Naive thymus-derived CD4-positive, alpha-beta T cell (primary cell): ENCODE measurements around the gene SP4. TPM values are rescaled to one million over a fixed set of nuclear protein-coding genes. Genes with fewer than 3 reads are reported as not detected.

Experiments used
- ATAC-seq: fragments of 150-1000 bp; cut with Tn5 transposase; 2 replicates; pipeline ENCODE4 v1.10.0; 2021; ENCODE audit warnings: mild to moderate bottlenecking, moderate library complexity
- CTCF ChIA-PET: fragments of 350-600 bp; sonication (Branson Sonifier 250); formaldehyde crosslinking; loops from one replicate; lab custom pipeline; 2021; ENCODE audit warnings: antibody characterized with exemption; lab: Charles Lee
- POLR2A ChIA-PET: fragments of 350-600 bp; sonication (Branson Sonifier 250); formaldehyde crosslinking; loops from one replicate; lab custom pipeline; 2021; ENCODE audit warnings: antibody characterized with exemption, inconsistent platforms; lab: Charles Lee
- DNase-seq, 9 donors: peaks; one replicate each; pipeline versions ENCODE4 v3.0.0 to v3.0.0-alpha.2; 2020 to 2022; ENCODE audit warnings: mixed read lengths in 1 of 9
- H3K27ac ChIP-seq: one replicate; pipeline ENCODE4 v1.7.0; 2013; ENCODE audit warnings: mild to moderate bottlenecking, low read depth, low read length, moderate library complexity
- H3K27me3 ChIP-seq, 2 donors: one replicate each; pipeline ENCODE4 v1.7.0; 2013; ENCODE audit warnings: low read length in 2 of 2, mild to moderate bottlenecking in 2 of 2, moderate library complexity in 2 of 2; ENCODE audit not compliant: control insufficient read depth in 2 of 2, insufficient read depth in 2 of 2
- H3K36me3 ChIP-seq, 3 experiments: 1 replicate in 2 of 3; 2 replicates in 1 of 3; pipeline ENCODE4 v1.7.0; 2013; ENCODE audit warnings: low read length in 3 of 3, mild to moderate bottlenecking in 3 of 3, moderate library complexity in 1 of 3; ENCODE audit not compliant: insufficient read depth in 3 of 3, control insufficient read depth in 2 of 3
- H3K4me1 ChIP-seq, 2 donors: one replicate each; pipeline ENCODE4 v1.7.0; 2013; ENCODE audit warnings: low read length in 2 of 2, mild to moderate bottlenecking in 2 of 2, moderate library complexity in 1 of 2; ENCODE audit not compliant: control insufficient read depth in 2 of 2, insufficient read depth in 2 of 2
- H3K4me3 ChIP-seq: 2 replicates; pipeline ENCODE4 v1.7.0; 2013; ENCODE audit warnings: mild to moderate bottlenecking, low read length
- H3K9me3 ChIP-seq, 3 experiments: 1 replicate in 2 of 3; 2 replicates in 1 of 3; pipeline ENCODE4 v1.7.0; 2013; ENCODE audit warnings: low read length in 3 of 3; ENCODE audit not compliant: control insufficient read depth in 2 of 3
- H3K27ac Mint-ChIP-seq, 9 donors: one replicate each; pipeline ENCODE4 v1.8.0; 2020 to 2022; ENCODE audit warnings: mixed read lengths in 9 of 9, mild to moderate bottlenecking in 8 of 9, moderate library complexity in 5 of 9, inconsistent platforms in 2 of 9
- H3K27me3 Mint-ChIP-seq, 5 donors: one replicate each; pipeline ENCODE4 v1.8.0; 2021 to 2022; ENCODE audit warnings: mixed read lengths in 5 of 5, mild to moderate bottlenecking in 1 of 5
- H3K36me3 Mint-ChIP-seq, 5 donors: one replicate each; pipeline ENCODE4 v1.8.0; 2020 to 2022; ENCODE audit warnings: mixed read lengths in 5 of 5, mild to moderate bottlenecking in 3 of 5, inconsistent platforms in 1 of 5
- H3K4me1 Mint-ChIP-seq, 7 donors: one replicate each; pipeline ENCODE4 v1.8.0; 2020 to 2022; ENCODE audit warnings: mixed read lengths in 7 of 7, mild to moderate bottlenecking in 3 of 7, inconsistent platforms in 1 of 7
- H3K4me3 Mint-ChIP-seq, 10 donors: one replicate each; pipeline ENCODE4 v1.8.0; 2020 to 2022; ENCODE audit warnings: mild to moderate bottlenecking in 10 of 10, mixed read lengths in 10 of 10, moderate library complexity in 6 of 10, inconsistent platforms in 2 of 10
- H3K9me3 Mint-ChIP-seq, 11 donors: one replicate each; pipeline ENCODE4 v1.8.0; 2020 to 2022; ENCODE audit warnings: mixed read lengths in 11 of 11, mild to moderate bottlenecking in 4 of 11, inconsistent platforms in 1 of 11, moderate library complexity in 1 of 11
- intact Hi-C, 2 donors: fragments of 100-400 bp; cut with micrococcal nuclease; formaldehyde crosslinking; loops; one replicate each; pipeline ENCODE4 v1.15.1; 2023
- microRNA-seq: library from miRNA; unstranded; fragments of <30 nt; microRNA quantifications from one replicate; pipeline ENCODE4 v1.2.0, GENCODE V29; 2022; ENCODE audit warnings: borderline microRNAs expressed
- polyA plus RNA-seq, 2 donors: library from polyadenylated mRNA; unstranded; fragments of 300-500 nt; fragmentation: Illumina TruSeq; gene quantifications; one replicate each; pipeline ENCODE4 v1.2.3, GENCODE V29; 2021
- total RNA-seq, 6 experiments: library from RNA in 5 of 6; stranded (reverse) in 5 of 6; gene quantifications; 1 replicate in 5 of 6; 2 replicates in 1 of 6; pipeline ENCODE4 v1.2.3 and lab custom pipeline; 2021 to 2026

Gene SP4
- total and polyA plus RNA-seq, 7 experiments from 2014 or later, result 13.6 to 48.5 (median 43.4) TPM

DNA sequence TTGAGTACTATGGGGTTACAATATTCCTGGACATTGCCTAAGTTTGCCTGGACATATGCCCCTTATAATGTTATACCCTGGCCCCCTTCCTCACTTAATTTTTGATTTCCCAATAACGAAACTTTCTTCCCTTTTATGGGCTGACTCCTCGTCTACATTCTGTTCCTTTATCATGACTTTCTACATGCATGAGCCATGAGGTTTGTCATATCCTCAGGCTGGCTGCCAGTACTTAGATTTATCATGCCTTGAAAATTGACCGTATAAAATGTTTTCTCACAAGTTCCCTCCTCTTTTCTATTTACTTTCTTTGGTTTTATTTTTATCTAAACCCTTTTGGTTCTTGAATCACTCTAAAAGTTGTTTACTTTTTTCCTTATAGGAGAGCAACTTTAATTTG lies 119.6 kb downstream of the SP4 start:
- Histone ChIP-seq H3K27me3 (no peaks in the 10 kb centered on the region), H3K27ac (no peak overlapping the region), H3K36me3 (no peaks in the 10 kb centered on the region), H3K4me1 (no peaks in the 10 kb centered on the region), H3K9me3 (no peaks in the 10 kb centered on the region), H3K4me3 (no peak overlapping the region)
- ATAC-seq (no peak), DNase-seq (no peak)
- Mint-ChIP-seq H3K4me3 (no peak overlapping the region), H3K27ac (no peak overlapping the region), H3K4me1 (peaks cover 4 to 17% (median 6%) of the 10 kb centered on the region in 7 donors), H3K36me3 (peaks cover 0 to 20% (median 0%) of the 10 kb centered on the region in 5 donors), H3K9me3 (peaks cover 0 to 1% (median 0%) of the 10 kb centered on the region in 11 donors), H3K27me3 (peaks cover 23 to 40% (median 34%) of the 10 kb centered on the region in 5 donors)
- CTCF ChIA-PET, result no interaction called here
- intact Hi-C loops, result loop anchor here in 1 of 2 donors (10.0 kb wide), 1 partner anchor 217 kb away; no protein-coding TSS in a partner anchor
- POLR2A ChIA-PET, result no interaction called here

DNA sequence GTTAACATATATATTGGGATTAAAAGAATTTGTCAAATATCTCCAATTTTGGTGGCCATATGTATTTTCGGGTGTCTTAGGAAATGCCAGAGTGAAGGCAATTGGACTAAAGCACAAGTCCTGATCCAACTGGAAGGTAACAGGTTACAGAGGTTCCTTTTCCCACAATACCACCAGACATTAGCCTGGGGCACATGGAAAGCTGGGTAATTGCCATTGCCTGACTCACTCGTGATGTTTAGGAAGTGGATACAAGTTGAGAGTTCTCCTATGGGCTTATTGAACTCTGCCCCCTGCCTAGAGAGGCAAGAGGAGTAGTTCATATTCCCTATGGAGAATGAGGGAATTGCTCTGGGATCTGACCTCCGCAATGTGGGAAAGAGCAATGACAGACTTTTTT lies 120.6 kb downstream of the SP4 start:
- Mint-ChIP-seq H3K27me3 (peaks cover 18 to 39% (median 29%) of the 10 kb centered on the region in 5 donors), H3K27ac (no peak overlapping the region), H3K4me3 (no peak overlapping the region), H3K36me3 (peaks cover 0 to 24% (median 0%) of the 10 kb centered on the region in 5 donors), H3K9me3 (peaks cover 0 to 1% (median 0%) of the 10 kb centered on the region in 11 donors), H3K4me1 (peaks cover 4 to 16% (median 6%) of the 10 kb centered on the region in 7 donors)
- no peaks in the 10 kb centered on the region for H3K4me1 ChIP-seq
- no peak overlapping the region for H3K4me3 ChIP-seq
- DNase-seq, result no peak
- ChIA-PET POLR2A (no interaction called here), CTCF (no interaction called here)
- intact Hi-C loops, result loop anchor here in 1 of 2 donors (10.0 kb wide), 1 partner anchor 216 kb away; no protein-coding TSS in a partner anchor
- no peaks in the 10 kb centered on the region for H3K9me3 ChIP-seq
- H3K27ac ChIP-seq, result no peak overlapping the region
- H3K27me3 ChIP-seq, result no peaks in the 10 kb centered on the region
- no peaks in the 10 kb centered on the region for H3K36me3 ChIP-seq
- ATAC-seq, result no peak

DNA sequence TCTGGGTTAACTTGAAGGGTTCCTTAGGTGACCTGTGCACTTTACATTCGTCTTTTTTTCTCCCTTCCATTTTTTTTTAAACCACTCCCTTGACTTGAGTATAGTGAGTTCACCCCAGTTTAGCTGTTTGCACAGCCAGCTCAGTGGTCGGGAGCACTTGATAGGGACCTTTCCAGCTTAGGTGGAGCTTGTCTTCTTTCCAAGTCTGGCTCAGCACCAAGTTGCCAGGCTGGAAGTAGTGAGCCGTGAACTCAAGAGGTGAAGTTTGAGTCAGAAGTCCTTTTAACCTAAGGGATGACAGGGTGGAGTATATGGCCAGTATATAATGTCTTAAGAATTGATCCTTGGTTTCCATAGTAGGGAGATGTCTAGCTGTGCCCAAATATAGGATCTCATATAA lies 122.2 kb downstream of the SP4 start:
- no peak overlapping the region for H3K27ac ChIP-seq
- Mint-ChIP-seq H3K9me3 (no peaks in the 10 kb centered on the region), H3K27me3 (peaks cover 8 to 25% (median 17%) of the 10 kb centered on the region in 5 donors), H3K4me1 (peaks cover 0 to 6% (median 0%) of the 10 kb centered on the region in 7 donors), H3K27ac (no peak overlapping the region), H3K4me3 (no peak overlapping the region), H3K36me3 (peaks cover 0 to 24% (median 0%) of the 10 kb centered on the region in 5 donors)
- no peaks in the 10 kb centered on the region for H3K9me3 ChIP-seq
- no peaks in the 10 kb centered on the region for H3K27me3 ChIP-seq
- ChIA-PET CTCF (no interaction called here), POLR2A (no interaction called here)
- DNase-seq (no peak), ATAC-seq (no peak)
- intact Hi-C loops, result no loop called here
- no peak overlapping the region for H3K4me3 ChIP-seq
- H3K36me3 ChIP-seq, result no peaks in the 10 kb centered on the region
- H3K4me1 ChIP-seq, result no peaks in the 10 kb centered on the region

GRCh38 chr7:21550821-21551531 lies 123.1 kb downstream of the SP4 start:
- Mint-ChIP-seq H3K4me1 (no peaks in the 10 kb centered on the region), H3K27ac (no peak overlapping the region), H3K9me3 (no peaks in the 10 kb centered on the region), H3K4me3 (no peak overlapping the region), H3K27me3 (peaks cover 2 to 18% (median 11%) of the 10 kb centered on the region in 5 donors), H3K36me3 (peaks cover 0 to 19% (median 0%) of the 10 kb centered on the region in 5 donors)
- no peaks in the 10 kb centered on the region for H3K4me1 ChIP-seq
- intact Hi-C loops, result no loop called here
- H3K9me3 ChIP-seq, result no peaks in the 10 kb centered on the region
- DNase-seq, result no peak
- no peak overlapping the region for H3K27ac ChIP-seq
- ATAC-seq, result no peak
- POLR2A ChIA-PET, result no interaction called here
- no peaks in the 10 kb centered on the region for H3K36me3 ChIP-seq
- H3K27me3 ChIP-seq, result no peaks in the 10 kb centered on the region
- H3K4me3 ChIP-seq, result no peak overlapping the region
- CTCF ChIA-PET, result no interaction called here

- Histone ChIP-seq H3K27ac (no peak overlapping the region), H3K4me1 (no peaks in the 10 kb centered on the region), H3K9me3 (no peaks in the 10 kb centered on the region), H3K36me3 (no peaks in the 10 kb centered on the region), H3K27me3 (no peaks in the 10 kb centered on the region), H3K4me3 (no peak overlapping the region)
- CTCF ChIA-PET, result no interaction called here
- Mint-ChIP-seq H3K27me3 (peaks cover 0 to 11% (median 0%) of the 10 kb centered on the region in 5 donors), H3K36me3 (peaks cover 0 to 21% (median 0%) of the 10 kb centered on the region in 5 donors), H3K9me3 (no peaks in the 10 kb centered on the region), H3K27ac (no peak overlapping the region), H3K4me3 (no peak overlapping the region), H3K4me1 (no peaks in the 10 kb centered on the region)
- DNase-seq, result no peak
- ATAC-seq, result no peak
- intact Hi-C loops, result no loop called here
- POLR2A ChIA-PET, result no interaction called here
These were observed 134.5 kb downstream of the SP4 start for GRCh38 chr7:21562385-21562784.

Small RNAs within 50 kb of the gene (microRNA-seq; reads per million reads assigned to microRNA genes)
- not detected for gene MIR1183

Other genes starting within 250 kb of the SP4 start
- 1 to 10 TPM in 1 of 5 experiments, under 1 TPM in 3, not detected in 1; 0.03 to 8.1 (median 0.23) TPM for gene DNAH11, start 115.0 kb downstream of the SP4 start, total RNA-seq
- under 1 TPM; 0.02 to 0.25 TPM for gene DNAH11, start 115.0 kb downstream of the SP4 start, polyA plus RNA-seq